Ishikawa (cell line): ENCODE results near the gene GUSB.
A peak's percentile ranks its signal among the peaks of the same experiment; 100 is the strongest.

ENCODE experiments used
- CEBPB ChIP-seq: IDR thresholded peaks from 2 replicates; pipeline ENCODE4 v1.6.1; 2012
- CREB1 ChIP-seq: IDR thresholded peaks from 2 replicates; pipeline ENCODE4 v1.6.1; 2012; ENCODE audit warnings: low read depth
- EGR1 ChIP-seq: IDR thresholded peaks from 2 replicates; pipeline ENCODE4 v1.6.1; 2012
- EP300 ChIP-seq: IDR thresholded peaks from 2 replicates; pipeline ENCODE4 v1.6.1; 2012; ENCODE audit warnings: borderline replicate concordance
- FOXM1 ChIP-seq: IDR thresholded peaks from 2 replicates; pipeline ENCODE4 v1.6.1; 2012; ENCODE audit warnings: low read depth, borderline replicate concordance
- NFIC ChIP-seq: IDR thresholded peaks from 2 replicates; pipeline ENCODE4 v1.6.1; 2012
- RAD21 ChIP-seq: IDR thresholded peaks from 2 replicates; pipeline ENCODE4 v1.6.1; 2012; ENCODE audit warnings: low read depth
- TAF1 ChIP-seq: IDR thresholded peaks from 2 replicates; pipeline ENCODE4 v1.6.1; 2012; ENCODE audit warnings: low read depth, mild to moderate bottlenecking
- TCF12 ChIP-seq: IDR thresholded peaks from 2 replicates; pipeline ENCODE4 v1.6.1; 2012; ENCODE audit warnings: low read depth
- TEAD4 ChIP-seq: IDR thresholded peaks from 2 replicates; pipeline ENCODE4 v1.6.1; 2012
- YY1 ChIP-seq: IDR thresholded peaks from 2 replicates; pipeline ENCODE4 v1.6.1; 2012; ENCODE audit warnings: low read depth
- ZBTB7A ChIP-seq: IDR thresholded peaks from 2 replicates; pipeline ENCODE4 v1.6.1; 2012; ENCODE audit warnings: low read depth
- TF ChIP-seq, protein P1 (sequence below): IDR thresholded peaks from 2 replicates; pipeline ENCODE4 v1.6.1; 2012
- TF ChIP-seq, protein P2 (sequence below): IDR thresholded peaks from 2 replicates; pipeline ENCODE4 v1.6.1; 2012
- TF ChIP-seq, protein P3 (sequence below): IDR thresholded peaks from 2 replicates; pipeline ENCODE4 v1.6.1; 2012; ENCODE audit warnings: low read depth, mild to moderate bottlenecking

The GUSB gene

DNA sequence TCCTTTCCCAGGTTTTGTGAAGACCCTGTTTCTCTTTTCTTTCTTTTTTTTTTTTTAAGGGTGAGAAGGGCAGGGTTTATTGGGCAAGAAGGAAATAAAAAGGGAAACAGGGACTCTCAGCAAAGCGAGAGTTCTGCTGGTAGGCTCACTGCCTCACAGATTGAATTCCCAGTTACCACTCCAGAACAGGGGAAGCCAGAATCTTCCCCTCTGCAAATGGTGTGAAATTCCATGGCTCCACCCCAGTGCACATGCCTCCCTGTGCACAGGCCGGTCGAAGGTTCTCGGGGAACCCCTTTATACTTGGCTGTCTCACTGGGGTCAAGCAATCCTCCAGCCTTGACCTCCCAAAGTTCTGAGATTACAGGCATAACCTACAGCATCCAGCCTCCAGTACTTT is 10.5 kb upstream of the GUSB start:
- TF ChIP-seq ZBTB7A (no peak), RAD21 (no peak), TAF1 (no peak), TEAD4 (no peak), CEBPB (no peak), YY1 (no peak), FOXM1 (no peak)
- TF ChIP-seq, protein P1, sequence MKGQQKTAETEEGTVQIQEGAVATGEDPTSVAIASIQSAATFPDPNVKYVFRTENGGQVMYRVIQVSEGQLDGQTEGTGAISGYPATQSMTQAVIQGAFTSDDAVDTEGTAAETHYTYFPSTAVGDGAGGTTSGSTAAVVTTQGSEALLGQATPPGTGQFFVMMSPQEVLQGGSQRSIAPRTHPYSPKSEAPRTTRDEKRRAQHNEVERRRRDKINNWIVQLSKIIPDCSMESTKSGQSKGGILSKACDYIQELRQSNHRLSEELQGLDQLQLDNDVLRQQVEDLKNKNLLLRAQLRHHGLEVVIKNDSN = no peak
- TF ChIP-seq, protein P2, sequence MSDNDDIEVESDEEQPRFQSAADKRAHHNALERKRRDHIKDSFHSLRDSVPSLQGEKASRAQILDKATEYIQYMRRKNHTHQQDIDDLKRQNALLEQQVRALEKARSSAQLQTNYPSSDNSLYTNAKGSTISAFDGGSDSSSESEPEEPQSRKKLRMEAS = no peak
- TF ChIP-seq, protein P3, sequence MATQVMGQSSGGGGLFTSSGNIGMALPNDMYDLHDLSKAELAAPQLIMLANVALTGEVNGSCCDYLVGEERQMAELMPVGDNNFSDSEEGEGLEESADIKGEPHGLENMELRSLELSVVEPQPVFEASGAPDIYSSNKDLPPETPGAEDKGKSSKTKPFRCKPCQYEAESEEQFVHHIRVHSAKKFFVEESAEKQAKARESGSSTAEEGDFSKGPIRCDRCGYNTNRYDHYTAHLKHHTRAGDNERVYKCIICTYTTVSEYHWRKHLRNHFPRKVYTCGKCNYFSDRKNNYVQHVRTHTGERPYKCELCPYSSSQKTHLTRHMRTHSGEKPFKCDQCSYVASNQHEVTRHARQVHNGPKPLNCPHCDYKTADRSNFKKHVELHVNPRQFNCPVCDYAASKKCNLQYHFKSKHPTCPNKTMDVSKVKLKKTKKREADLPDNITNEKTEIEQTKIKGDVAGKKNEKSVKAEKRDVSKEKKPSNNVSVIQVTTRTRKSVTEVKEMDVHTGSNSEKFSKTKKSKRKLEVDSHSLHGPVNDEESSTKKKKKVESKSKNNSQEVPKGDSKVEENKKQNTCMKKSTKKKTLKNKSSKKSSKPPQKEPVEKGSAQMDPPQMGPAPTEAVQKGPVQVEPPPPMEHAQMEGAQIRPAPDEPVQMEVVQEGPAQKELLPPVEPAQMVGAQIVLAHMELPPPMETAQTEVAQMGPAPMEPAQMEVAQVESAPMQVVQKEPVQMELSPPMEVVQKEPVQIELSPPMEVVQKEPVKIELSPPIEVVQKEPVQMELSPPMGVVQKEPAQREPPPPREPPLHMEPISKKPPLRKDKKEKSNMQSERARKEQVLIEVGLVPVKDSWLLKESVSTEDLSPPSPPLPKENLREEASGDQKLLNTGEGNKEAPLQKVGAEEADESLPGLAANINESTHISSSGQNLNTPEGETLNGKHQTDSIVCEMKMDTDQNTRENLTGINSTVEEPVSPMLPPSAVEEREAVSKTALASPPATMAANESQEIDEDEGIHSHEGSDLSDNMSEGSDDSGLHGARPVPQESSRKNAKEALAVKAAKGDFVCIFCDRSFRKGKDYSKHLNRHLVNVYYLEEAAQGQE = no peak

DNA sequence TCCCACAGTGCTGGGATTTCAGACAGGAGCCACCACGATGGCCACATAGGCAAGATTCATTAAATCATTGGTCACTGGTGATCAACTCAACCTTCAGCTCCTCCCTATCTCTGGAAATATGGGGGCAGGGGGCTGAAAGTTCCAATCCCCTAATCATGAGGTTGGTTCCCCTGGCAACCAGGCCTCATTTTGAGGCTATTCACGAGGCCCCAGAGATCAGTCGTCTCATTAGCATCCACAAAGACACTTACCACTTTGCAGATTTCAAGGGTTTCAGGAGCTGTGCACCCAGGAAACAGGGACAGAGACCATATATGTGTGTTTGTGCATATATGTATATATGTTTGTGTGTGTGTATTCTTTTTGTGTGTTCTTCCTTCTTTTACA is 7.7 kb upstream of the GUSB start:
- TF ChIP-seq CEBPB = no peak
- TF ChIP-seq, protein P1 = no peak
- TF ChIP-seq, protein P2 = no peak
- no peak for TF ChIP-seq EGR1
- no peak for TF ChIP-seq TCF12
- TF ChIP-seq ZBTB7A = no peak
- no peak for TF ChIP-seq CREB1
- TF ChIP-seq RAD21 = no peak
- TF ChIP-seq EP300 = no peak
- TF ChIP-seq NFIC = no peak
- TF ChIP-seq YY1 = no peak
- TF ChIP-seq TEAD4 = no peak
- no peak for TF ChIP-seq FOXM1

DNA sequence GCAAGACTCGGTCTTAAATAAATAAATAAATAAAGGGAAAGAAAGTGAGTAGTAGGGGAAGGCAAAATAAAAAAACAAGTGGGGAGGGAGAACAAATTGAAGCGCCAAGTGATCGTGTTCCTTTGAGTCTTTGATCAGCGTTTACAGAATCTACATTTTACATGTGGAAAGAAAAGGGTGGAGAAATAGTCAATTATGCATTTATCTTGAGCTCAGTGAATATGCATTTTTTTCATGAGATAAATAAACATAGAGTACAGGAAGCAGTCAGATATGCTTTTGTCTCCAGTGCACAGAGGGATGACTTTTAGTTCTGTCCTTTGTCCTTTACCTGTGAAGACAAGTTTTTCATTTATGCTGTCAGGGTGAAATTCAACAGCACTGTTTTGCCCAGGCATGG is 6.1 kb upstream of the GUSB start:
- TF ChIP-seq TEAD4 (no peak), TAF1 (no peak), CREB1 (no peak), EGR1 (no peak), CEBPB (no peak), TCF12 (no peak), YY1 (no peak), NFIC (no peak), ZBTB7A (no peak)
- TF ChIP-seq, protein P2 = no peak
- TF ChIP-seq, protein P1 = no peak
- TF ChIP-seq, protein P3 = no peak

DNA sequence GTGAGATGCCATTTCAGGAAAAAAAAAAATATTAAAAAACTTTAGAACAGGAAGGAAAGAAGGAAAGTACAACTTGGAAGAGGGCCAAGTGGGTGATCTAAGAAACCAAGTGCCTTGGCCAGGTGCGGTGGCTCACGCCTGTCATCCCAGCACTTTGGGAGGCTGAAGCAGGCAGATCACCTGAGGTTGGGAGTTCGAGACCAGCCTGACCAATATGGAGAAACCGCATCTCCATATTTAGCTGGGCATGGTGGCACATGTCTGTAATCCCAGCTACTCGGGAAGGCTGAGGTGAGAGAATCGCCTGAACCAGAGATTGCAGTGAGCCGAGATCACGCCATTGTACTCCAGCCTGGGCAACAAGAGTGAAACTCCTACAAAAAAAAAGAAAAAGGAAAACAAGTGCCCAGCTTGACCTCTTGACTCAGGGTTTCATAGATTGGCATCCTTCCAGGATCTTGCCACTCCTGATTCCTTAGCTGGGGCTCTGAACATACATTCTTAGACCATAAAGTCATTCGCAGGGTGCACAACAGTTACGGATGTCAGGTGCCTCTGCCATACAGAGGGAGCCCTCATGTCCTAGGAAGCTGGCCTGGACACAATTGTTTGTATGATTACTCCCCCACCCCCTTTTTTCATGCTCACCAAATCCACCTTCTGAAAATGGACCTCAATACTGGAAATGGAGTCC is 2.1 kb upstream of the GUSB start:
- TF ChIP-seq, protein P2 = no peak
- TF ChIP-seq TCF12 = no peak
- no peak for TF ChIP-seq ZBTB7A
- TF ChIP-seq TAF1 = no peak
- peak; percentile 16; the same call in 1 of the 2 replicates for TF ChIP-seq RAD21
- no peak for TF ChIP-seq CEBPB
- peak; percentile 63 for TF ChIP-seq TEAD4
- peak; percentile 85 for TF ChIP-seq NFIC
- TF ChIP-seq, protein P1 = peak; percentile 44; the same call in 1 of the 2 replicates
- no peak for TF ChIP-seq CREB1
- TF ChIP-seq, protein P3 = no peak
- no peak for TF ChIP-seq YY1
- 0 out of 2 replicates have a peak, but pooled peaks have one; percentile 25 for TF ChIP-seq EP300
- TF ChIP-seq EGR1 = no peak
- TF ChIP-seq FOXM1 = no peak
